GM18526 (cell line): ENCODE results near the gene NDST3.

Source experiments
- POLR2A ChIP-seq: IDR thresholded peaks from 3 replicates; pipeline ENCODE4 v1.6.1; 2011; ENCODE audit not compliant: insufficient read length; ENCODE audit errors: extremely low read depth

Gene NDST3

DNA sequence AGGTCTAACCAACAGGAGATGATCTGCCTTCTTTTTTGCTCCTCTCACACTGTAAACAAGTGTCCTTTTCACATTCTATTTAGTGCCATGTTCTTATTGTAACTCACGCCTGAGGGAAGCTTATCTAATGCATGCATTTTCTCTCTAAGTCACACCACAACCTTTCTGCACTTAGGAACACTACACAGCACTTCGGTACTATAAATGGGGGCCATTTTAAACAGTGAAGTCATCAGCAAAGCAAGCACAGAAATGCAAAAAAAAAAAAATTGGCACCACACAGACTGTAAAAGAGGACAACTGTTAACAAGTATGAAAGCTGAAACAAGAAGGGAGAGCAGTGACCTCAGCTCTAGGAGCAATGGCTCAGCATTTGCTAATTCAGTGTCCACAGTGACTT lies 273.4 kb downstream of the NDST3 start:
- TF ChIP-seq POLR2A = no peak
